ENCODE data around the gene ADIRF.

The ADIRF gene

GRCh38 chr10:86970162-86970981 lies 2.1 kb downstream of the ADIRF start:
- no peaks in the 10 kb centered on the region for H3K79me2 ChIP-seq (ENCODE audit: control insufficient read depth, low read length)

GRCh38 chr10:86970982-86971231 lies 2.6 kb downstream of the ADIRF start:
- Histone ChIP-seq H3K4me3 (ENCODE audit: low read length) (peak overlapping the region; percentile 70), H3K36me3 (ENCODE audit: control insufficient read depth, low read length) (no peaks in the 10 kb centered on the region), H3K4me1 (ENCODE audit: control insufficient read depth, low read length) (peaks cover 16% of the 10 kb centered on the region), H4K20me1 (ENCODE audit: control insufficient read depth, insufficient read depth, low read depth, low read length) (no peaks in the 10 kb centered on the region), H3K27ac (ENCODE audit: low read depth, low read length) (no peak overlapping the region), H3K9me3 (ENCODE audit: control insufficient read depth, insufficient read depth, low read length) (no peaks in the 10 kb centered on the region), H3K4me2 (ENCODE audit: low read length) (peak overlapping the region; percentile 77), H3K27me3 (ENCODE audit: control insufficient read depth, low read length) (peaks cover 18% of the 10 kb centered on the region), H3K9me2 (replicated peaks; ENCODE audit: control insufficient read depth, low read length) (no peaks in the 10 kb centered on the region), H3K79me2 (ENCODE audit: control insufficient read depth, low read length) (no peaks in the 10 kb centered on the region), H3F3A (ENCODE audit: control insufficient read depth, insufficient read depth) (no peaks in the 10 kb centered on the region)
- TF ChIP-seq EZH2phosphoT487 (IDR thresholded peaks at IDR 0.05; ENCODE audit: borderline replicate concordance, low read length) (no peak; the same call in 1 of the 2 replicates), CTCF (IDR thresholded peaks at IDR 0.05; ENCODE audit: low read depth, low read length, poor library complexity, severe bottlenecking) (no peak)

More at GRCh38 chr10:86970162-86970981, 2.1 kb downstream of the ADIRF start:
- H3F3A ChIP-seq (ENCODE audit: control insufficient read depth, insufficient read depth) = no peaks in the 10 kb centered on the region
- H3K9me3 ChIP-seq (ENCODE audit: control insufficient read depth, insufficient read depth, low read length) = no peaks in the 10 kb centered on the region
- H3K36me3 ChIP-seq (ENCODE audit: control insufficient read depth, low read length) = no peaks in the 10 kb centered on the region
- H3K27ac ChIP-seq (ENCODE audit: low read depth, low read length) = no peak overlapping the region
- TF ChIP-seq CTCF (IDR thresholded peaks at IDR 0.05; ENCODE audit: low read depth, low read length, poor library complexity, severe bottlenecking) = no peak
- peak; percentile 37; the same call in 1 of the 2 replicates for TF ChIP-seq EZH2phosphoT487 (IDR thresholded peaks at IDR 0.05; ENCODE audit: borderline replicate concordance, low read length)
- no peaks in the 10 kb centered on the region for H3K9me2 ChIP-seq (replicated peaks; ENCODE audit: control insufficient read depth, low read length)
- H3K4me2 ChIP-seq (ENCODE audit: low read length) = peak overlapping the region; percentile 77
- H4K20me1 ChIP-seq (ENCODE audit: control insufficient read depth, insufficient read depth, low read depth, low read length) = no peaks in the 10 kb centered on the region
- peaks cover 16% of the 10 kb centered on the region for H3K4me1 ChIP-seq (ENCODE audit: control insufficient read depth, low read length)
- peak overlapping the region; percentile 70 for H3K4me3 ChIP-seq (ENCODE audit: low read length)
- H3K27me3 ChIP-seq (ENCODE audit: control insufficient read depth, low read length) = peaks cover 18% of the 10 kb centered on the region

- Histone ChIP-seq H3K27ac (ENCODE audit: low read depth, low read length) (no peak overlapping the region), H3K4me2 (ENCODE audit: low read length) (peak overlapping the region; percentile 77), H3K36me3 (ENCODE audit: control insufficient read depth, low read length) (no peaks in the 10 kb centered on the region), H4K20me1 (ENCODE audit: control insufficient read depth, insufficient read depth, low read depth, low read length) (no peaks in the 10 kb centered on the region), H3K79me2 (ENCODE audit: control insufficient read depth, low read length) (no peaks in the 10 kb centered on the region), H3K9me2 (replicated peaks; ENCODE audit: control insufficient read depth, low read length) (no peaks in the 10 kb centered on the region), H3K27me3 (ENCODE audit: control insufficient read depth, low read length) (peaks cover 18% of the 10 kb centered on the region), H3K9me3 (ENCODE audit: control insufficient read depth, insufficient read depth, low read length) (no peaks in the 10 kb centered on the region), H3K4me3 (ENCODE audit: low read length) (peak overlapping the region; percentile 70), H3F3A (ENCODE audit: control insufficient read depth, insufficient read depth) (no peaks in the 10 kb centered on the region), H3K4me1 (ENCODE audit: control insufficient read depth, low read length) (peaks cover 14% of the 10 kb centered on the region)
- TF ChIP-seq EZH2phosphoT487 (IDR thresholded peaks at IDR 0.05; ENCODE audit: borderline replicate concordance, low read length) (no peak), CTCF (IDR thresholded peaks at IDR 0.05; ENCODE audit: low read depth, low read length, poor library complexity, severe bottlenecking) (no peak)
These were observed 3.1 kb downstream of the ADIRF start for GRCh38 chr10:86971232-86971991.
